Testis (tissue), 2 donors: ENCODE measurements around the gene ASIC2.

Experiments
- CTCF ChIP-seq, 3 experiments: fragments of 450-650 bp in 2 of 3; fragments of 200-600 bp in 1 of 3; sonication (generic) in 1 of 3; IDR thresholded peaks; one replicate each; pipeline ENCODE4 v1.5.1; 2016 to 2019; ENCODE audit warnings: antibody characterized with exemption in 3 of 3, mild to moderate bottlenecking in 2 of 3, moderate library complexity in 1 of 3
- POLR2A ChIP-seq: fragments of 450-650 bp; IDR thresholded peaks from one replicate; pipeline ENCODE4 v1.6.1; 2017; ENCODE audit warnings: antibody characterized with exemption, mild to moderate bottlenecking, moderate library complexity

- TF ChIP-seq CTCF (IDR thresholded peaks at IDR 0.05) = no peak
- TF ChIP-seq POLR2A = no peak
Observed at GRCh38 chr17:33240362-33240761, 52.7 kb downstream of the ASIC2 start.
